ENCODE data around the gene ITPRIPL1.

Gene ITPRIPL1

DNA sequence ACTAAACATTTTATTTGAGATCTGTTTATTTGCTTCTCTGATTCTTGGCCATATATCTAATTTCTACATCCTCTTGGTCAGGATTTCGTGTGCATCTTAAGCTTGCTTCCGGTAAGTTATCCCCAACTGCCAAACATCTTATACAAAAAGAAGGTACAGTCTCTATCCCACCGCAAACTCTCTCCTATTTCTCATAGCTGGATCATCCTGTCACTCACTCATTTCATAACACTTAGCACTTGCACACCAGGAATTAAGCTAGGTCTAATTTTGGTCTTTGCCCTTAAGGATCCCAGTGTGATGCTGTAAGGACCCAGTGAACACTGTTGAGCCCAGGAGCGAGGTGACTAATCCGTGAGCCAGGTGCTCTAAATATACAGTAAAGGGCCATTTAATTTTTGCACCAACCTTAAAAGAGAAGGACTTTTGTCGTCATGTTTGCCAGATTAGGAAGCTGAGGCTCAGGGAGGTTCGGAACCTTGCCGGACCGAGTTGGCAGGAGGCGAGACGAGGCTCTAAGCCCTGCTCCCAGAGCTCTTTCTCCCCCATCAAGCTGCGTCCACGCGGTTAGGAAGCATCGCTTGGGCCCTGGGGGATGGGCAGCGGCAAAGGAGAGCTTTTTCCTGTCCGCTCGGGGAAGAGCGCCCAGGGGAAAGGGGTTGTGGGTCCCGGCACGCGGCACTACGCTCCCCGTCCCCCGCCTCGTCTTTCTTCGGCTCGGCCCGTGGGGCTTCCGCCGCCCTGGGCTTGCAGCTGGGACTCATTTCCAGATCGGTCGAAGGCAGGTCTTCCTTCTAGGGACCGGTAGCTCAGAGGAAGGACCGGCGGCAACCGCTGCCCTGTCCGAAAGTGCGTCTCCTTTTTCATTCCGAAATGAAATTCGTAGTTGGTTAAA is 4.1 kb upstream of the ITPRIPL1 start:
- no peak for DNase-seq (ENCODE audit: low read depth)

DNA sequence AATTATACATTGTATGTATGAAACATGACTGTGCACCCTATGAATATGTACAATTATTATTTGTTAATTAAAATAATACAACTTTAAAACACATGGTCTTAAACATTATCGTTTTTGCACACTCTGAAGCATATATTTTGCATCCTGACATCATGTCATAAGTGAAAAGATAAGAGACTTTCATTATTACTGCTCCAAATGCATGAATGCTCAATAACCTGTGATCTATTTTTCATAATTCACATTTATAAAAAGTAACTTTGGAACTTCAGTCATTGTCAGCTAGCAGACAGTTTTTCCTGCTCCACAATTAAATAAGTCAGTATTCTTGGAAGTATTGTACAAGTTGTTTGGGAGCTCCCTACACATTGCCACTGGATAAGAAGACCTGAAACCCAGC is 1.3 kb upstream of the ITPRIPL1 start:
- DNase-seq (ENCODE audit: low read depth) = no peak

DNA sequence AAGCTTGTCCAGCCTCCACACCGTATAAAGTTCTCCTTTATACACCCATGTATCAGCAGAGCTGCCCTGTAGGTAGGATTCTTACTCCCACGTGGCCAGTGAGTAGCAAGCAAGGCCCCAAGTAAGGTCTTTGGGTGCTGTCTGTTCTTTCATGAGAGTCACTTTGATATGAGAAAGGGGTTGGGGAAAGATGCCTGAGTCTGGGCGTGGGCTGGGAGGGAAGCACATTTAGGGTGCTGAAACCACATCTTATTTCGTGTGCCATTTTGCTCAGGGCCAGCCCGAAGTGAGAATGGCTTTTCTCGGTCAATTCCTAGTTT is 436 bp upstream of the ITPRIPL1 start:
- no peak for DNase-seq (ENCODE audit: low read depth)

DNA sequence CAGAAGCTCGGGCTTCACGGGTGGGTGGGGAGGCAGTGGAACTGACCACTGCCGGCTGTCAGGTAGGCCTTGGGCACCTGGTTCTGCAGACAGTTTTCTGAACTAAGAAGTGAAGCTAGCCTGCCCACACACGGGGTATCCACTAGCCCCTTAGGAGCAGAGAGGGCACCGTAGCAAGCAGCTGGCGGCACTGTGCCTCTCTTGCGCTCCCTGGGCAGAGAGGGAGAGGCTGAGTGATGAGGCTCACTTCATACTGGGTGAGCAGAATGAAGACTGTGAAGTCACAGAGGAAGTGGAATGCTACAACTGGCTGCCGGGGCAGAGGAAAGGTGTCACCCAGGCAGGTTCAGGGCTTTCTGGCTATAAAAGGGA is 753 bp downstream of the ITPRIPL1 start:
- DNase-seq (ENCODE audit: low read depth) = peak; percentile 37

DNA sequence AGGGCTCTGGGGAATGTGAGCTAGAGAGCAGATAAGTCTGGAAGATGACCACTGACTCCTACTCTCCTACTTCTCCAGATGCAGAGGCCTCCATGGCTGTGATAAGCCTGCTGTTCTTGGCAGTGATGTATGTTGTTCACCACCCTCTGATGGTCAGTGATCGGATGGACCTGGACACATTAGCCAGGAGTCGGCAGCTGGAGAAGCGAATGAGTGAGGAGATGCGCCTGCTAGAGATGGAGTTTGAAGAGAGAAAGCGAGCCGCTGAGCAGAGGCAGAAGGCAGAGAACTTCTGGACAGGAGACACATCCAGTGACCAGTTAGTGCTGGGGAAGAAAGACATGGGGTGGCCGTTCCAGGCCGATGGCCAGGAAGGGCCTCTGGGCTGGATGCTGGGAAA is 1.4 kb downstream of the ITPRIPL1 start:
- no peak for DNase-seq (ENCODE audit: low read depth)

DNA sequence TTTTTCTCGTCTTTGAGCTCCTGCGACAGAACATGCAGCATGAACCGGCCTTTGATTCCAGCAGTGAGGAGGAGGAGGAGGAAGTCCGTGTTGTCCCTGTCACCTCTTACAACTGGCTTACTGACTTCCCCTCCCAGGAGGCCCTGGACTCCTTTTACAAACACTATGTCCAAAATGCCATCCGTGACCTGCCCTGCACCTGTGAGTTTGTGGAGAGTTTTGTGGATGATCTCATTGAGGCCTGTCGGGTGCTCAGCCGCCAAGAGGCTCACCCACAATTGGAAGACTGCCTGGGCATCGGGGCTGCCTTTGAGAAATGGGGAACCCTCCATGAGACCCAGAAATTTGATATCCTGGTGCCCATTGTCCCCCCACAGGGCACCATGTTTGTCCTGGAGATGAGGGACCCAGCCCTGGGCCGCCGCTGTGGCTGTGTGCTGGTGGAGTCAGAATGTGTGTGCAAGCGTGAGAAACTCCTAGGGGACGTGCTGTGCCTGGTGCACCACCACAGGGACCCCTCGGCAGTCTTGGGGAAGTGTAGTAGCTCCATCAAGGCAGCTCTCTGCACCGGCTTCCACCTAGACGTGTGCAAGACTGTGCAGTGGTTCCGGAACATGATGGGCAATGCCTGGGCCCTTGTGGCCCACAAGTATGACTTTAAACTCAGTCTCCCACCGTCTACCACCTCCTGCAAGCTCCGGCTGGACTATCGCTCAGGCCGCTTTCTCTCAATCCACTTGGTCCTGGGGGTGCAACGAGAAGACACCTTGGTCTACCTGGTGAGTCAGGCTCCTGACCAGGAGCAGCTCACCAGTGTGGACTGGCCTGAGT is 2.1 kb downstream of the ITPRIPL1 start:
- no peak for DNase-seq (ENCODE audit: low read depth)

DNA sequence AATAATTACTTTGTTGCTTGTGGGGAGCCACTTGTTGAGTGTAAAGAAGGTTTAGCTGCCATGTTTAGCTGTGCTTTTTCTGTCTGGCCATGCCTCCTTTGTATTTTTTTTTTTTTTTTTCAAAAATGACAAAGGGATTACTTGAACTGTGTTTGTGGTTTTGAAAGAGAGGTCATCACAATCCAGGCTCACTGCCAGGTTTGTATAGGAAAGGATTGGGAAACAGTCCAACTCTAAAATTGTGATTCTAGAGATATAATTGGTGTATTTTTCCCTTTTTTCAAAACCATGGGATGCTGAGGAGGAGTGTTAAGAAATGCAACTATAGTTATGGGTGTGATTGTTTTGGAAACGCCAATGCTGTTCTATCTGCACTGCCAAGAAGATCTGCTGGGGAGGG is 4.3 kb downstream of the ITPRIPL1 start:
- DNase-seq (ENCODE audit: low read depth) = no peak

DNA sequence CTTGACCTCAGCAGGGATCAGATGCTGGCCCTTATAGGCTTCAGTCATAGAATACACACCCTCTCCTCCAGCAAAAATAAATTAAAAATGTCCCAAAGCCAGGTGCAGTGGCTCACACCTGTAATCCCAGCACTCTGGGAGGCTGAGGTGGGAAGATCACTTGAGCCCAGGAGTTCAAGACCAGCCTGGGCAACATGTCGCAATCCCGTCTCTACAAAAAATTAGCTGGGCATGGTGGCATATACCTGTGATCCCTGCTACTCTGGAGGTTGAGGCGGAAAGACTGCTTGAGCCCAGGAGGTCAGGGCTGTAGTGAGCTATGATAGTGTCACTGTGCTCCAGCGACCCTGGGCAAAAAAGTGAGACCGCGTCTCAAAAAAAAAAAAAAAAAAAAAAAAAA is 4.8 kb downstream of the ITPRIPL1 start:
- no peak for DNase-seq (ENCODE audit: low read depth)

DNA sequence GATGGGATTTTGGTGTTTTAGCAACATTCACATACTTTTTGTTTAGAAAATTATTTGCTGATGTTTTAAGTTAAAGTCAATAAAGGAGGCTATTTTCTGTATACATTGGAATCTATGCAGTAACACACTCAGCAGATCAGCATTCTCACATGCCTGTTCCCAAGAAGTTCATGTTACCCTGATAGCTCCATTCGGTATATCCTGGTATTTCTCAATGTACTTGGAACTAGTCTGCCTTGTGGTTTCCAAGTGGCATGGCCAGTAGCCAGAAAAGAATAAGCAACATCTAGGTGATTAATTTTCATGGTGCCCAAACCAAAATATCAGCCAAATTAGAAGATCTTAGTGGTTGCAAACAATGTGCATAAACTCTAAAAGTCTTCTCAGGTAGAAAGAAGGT is 5.3 kb downstream of the ITPRIPL1 start:
- DNase-seq (ENCODE audit: low read depth) = no peak

DNA sequence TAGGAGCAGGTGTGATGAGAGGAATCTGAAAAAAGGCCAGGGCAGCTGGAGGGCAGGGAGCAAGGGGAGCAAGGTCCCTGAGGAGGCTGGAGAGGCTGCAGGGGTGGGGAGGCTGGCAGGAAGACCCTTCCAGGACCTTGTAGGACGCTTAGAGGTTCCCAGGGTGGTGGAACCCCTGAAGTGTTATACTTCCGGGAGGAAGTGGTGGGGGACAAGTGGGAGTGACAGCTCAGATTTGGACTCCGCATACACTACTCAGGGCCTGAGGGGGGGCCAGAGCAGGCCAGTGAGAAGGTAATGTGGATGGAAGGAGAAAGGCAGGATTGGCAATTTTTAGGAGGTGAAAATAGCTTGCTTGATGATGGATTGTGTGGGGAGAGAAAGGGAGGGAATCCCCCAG is 8.6 kb downstream of the ITPRIPL1 start:
- no peak for DNase-seq (ENCODE audit: low read depth)

DNA sequence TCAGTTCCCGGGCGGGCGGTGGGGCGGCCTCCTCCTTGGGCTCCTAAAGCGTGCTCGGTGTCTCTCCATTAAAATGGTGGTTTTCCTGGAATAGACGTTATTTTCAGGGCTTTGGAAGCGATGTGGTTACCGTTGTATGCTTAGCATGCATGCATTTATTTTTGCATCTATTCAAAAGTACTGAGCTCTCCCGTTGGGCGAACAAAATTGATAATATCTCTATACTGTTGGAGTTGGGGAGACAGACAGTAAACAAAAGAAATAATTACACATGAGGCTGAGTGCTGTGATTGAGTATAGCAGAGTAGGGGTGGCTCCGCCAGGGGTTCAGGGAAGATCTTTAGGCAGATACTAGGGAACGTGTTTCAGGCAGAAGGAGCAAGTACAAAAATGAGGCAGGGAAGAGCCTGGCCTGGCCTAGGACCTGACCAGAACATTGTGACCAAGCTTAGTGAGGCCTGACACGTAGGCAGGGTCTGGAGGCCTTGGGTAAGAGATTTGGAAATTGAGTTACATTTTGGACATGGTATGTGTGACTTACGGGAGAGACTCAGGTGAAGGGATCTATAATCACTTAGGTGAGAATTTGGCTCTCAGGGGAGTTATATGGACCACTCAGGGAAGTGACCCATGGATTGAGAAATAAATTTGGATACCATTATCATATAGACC is 11.1 kb downstream of the ITPRIPL1 start:
- no peak for DNase-seq (ENCODE audit: low read depth)

DNA sequence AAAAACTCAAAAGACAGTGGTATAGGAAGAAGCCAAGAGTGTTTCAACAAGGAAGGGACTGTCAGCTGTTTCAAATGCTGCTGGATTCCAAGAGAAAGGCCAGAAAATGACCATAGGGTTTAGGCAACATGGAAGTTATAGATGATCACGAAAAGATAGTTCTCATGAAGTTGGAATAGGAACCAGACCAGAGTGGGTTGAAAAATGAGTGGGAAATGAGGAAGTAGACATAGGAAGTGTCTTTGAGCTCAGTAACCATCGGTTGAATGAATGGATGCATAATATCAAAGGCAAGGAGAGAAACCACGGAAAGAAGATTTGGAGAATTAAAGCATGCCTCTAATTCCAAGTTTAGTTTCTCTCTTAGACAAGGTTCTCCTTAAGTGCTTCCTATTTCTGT is 11.8 kb downstream of the ITPRIPL1 start:
- no peak for DNase-seq (ENCODE audit: low read depth)

DNA sequence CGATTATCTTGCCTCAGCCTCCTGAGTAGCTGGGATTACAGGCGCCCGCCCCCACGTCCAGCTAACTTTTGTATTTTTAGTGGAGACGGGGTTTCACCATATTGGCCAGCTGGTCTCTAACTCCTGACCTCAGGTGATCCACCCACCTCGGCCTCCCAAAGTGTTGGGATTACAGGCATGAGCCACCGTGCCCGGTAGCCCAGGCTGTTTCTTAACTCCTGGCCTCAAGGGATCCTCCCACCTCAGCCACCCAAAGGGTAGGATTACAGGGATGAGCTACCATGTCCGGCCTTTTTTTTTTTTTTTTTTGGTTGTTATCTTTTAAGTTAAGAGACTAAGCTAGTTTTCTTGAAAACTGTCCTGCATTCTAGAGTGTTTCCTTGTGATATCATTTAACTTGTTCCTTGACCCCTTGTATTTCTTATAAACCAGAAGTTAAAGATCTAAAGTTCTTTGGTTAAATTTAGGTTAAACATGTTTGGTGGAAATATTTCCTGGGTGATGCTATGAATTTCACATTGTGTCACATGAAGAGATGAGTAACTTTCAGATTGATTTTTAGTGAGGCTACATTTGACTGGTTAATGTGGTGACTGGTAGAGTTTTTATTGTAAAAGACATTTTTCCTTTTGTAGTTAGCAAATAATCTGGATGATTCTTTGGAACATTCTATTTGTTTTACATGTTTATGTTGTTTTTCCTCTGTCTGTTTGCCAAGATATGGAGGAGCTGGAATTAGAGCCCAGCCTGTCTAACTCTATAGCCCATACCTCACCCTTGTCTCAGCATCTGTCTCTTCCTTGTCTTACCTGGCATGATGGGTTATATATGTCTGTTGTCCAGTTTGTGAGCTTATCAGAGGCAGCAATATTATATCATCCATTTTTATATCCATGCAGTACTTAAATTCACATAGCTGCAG is 15.6 kb downstream of the ITPRIPL1 start:
- DNase-seq (ENCODE audit: low read depth) = no peak

DNA sequence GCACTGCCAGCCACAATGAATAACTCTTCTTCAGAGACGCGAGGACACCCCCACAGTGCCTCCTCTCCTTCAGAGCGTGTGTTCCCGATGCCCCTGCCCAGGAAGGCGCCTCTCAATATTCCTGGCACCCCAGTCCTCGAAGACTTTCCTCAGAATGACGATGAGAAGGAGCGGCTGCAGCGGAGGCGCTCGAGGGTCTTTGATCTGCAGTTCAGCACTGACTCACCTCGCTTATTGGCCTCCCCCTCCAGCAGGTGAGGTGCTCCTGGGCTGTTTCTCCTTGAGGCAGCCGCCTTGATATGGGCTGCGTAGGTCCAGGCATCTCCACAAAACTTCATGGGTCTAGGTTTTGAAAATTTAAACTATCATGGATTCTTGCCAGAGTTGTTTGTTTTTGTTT is 16.5 kb downstream of the ITPRIPL1 start:
- no peak for DNase-seq (ENCODE audit: low read depth)

DNA sequence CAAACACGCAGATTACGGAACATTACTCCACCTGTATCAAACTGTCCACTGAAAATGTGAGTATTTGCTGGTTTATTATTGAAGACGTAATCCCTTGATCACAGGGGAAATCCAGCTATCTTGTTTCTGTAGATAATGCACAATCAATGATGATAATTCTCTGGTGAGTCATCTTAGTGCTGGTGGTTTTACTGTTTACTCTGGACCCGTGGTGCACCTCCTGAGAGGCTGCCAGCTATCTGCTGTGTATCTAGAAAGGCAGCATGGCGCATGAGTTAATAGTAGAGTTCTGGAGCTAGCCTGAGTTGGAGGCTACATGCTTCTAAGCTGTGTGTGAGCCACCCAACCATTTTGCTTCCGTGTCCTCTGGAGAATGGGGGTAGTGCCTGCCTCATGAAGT is 17.0 kb downstream of the ITPRIPL1 start:
- peak; percentile 19 for DNase-seq (ENCODE audit: low read depth)

DNA sequence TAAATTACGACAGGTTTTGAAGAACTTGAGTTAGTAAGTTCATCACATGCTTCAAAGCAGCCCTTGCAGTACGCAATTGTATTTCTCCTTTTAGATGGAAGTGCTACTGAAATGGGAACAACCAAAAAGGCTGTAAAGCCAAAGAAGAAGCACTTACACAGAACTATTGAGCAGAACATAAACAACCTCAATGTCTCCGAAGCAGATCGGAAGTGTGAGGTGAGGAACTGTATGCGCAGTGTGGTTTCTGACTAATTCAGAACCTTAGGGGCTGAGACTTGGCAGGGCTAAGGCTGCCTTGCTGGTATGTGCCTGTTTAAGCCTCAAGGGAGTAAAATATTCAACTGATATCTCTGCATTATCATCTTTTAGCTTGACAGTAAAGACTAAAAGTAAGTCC is 18.9 kb downstream of the ITPRIPL1 start:
- no peak for DNase-seq (ENCODE audit: low read depth)

DNA sequence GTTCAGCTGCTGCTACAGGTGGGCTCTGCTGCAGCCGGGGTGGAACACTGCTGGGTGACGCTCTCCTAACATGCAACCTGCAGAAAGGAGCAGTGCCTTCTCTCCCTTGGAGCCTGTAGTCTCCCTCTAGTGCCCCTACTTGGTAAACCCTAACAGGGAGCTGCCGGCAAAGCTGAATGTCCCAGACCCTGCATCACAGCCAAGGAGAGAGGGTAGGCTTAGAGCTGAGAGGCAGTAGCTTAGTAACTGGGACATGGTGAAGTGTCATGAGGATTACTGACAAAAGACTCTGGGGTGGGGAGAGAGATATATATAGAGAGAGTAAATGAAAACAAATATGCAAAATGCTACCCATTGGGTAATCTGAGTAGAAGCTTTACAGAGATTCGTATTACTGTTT is 20.3 kb downstream of the ITPRIPL1 start:
- DNase-seq (ENCODE audit: low read depth) = no peak

DNA sequence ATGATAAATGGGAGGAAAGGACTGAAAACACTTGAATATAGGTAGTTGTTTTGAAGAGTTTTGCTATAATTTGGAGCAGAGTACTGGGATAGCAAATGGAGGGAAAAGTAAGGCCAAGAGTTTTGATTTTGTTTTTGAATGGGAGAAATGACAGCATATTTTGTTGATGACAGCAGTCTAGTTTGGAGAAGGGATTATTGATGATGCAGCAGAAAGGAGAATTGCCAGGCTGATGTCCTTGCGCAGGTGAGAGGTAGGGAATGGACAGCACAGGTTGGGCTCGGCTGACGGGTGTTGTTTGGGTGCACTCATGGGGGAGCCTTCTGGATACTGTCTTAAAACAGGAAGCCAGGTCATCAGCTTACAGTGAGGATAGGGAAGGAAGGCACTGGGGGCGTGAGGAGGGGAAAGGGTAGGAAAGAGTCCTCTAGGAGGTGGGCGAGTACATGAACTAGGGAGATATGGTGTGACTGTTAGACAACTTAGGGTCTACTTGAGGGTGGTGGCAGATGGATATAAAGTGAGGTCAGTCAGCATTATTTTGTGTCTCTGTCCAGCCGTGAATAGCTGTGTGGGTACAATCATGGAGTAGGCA is 20.8 kb downstream of the ITPRIPL1 start:
- DNase-seq (ENCODE audit: low read depth) = no peak

DNA sequence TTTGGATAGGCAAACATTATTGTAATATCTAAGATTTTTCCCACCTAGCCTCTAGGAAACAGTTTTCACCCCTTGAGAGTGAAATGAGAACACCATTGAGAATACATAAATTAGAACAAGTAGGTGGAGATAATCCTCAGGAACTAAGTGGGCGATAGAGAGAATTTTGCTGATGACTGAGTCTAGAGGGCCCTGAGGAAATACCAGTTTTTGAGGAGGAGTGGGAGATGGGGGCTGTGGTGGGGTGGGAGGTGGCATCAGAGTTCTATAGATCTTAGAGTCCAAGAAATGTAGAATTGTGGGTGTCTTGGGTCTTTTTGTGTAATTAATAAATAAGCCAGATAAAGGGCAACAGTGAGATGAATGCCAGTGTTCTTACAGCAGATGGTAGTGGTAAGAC is 22.3 kb downstream of the ITPRIPL1 start:
- no peak for DNase-seq (ENCODE audit: low read depth)

DNA sequence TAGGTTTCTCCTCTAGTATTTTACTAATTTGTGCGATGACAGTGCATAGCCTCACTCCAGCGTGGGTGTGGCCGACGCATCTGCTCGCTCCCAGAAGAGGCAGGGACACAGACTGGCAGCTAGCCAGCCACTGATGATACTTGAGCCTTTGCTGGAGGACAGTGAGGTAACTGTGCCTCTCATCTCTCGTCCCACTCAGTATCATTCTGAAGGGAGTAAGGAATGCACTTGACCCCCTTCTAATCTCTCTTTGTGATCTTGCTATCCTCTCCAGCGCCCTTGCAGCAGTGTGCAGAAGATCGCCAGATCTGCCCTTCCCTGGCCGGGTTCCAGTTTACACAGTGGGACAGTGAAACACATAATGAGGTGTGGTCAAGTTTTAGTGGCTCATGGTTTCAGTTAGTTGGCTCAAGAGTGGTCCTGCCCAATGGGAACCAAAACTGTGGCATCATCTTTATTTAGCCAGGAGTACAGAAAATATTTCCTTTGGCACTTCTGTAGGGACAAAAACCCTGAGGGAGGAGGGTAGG is 28.0 kb downstream of the ITPRIPL1 start:
- no peak for DNase-seq (ENCODE audit: low read depth)

DNA sequence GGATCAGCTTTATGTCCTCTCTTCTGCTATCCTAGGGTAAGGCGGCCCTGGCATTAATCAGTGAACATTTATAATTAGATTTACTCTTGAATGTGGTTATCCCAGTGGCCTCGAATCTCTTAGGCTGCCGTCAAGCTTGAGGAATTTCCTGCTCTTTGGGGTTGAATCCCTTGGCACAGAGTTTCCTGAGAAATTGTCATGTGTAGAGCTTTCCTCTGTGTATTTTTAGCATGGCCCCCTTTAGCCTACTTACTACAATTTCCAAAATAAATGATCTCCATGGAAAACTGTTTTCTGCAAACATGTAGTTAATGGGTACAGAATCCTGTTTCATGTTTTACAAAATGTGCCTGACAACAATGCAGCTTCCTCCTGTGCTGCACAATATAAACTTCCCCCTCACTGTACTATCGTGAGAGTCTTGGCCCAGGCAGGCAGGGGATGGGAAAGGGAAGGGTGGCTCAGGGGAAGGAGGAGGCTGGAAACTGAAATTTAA is 28.5 kb downstream of the ITPRIPL1 start:
- DNase-seq (ENCODE audit: low read depth) = no peak

Data from activated T-cell treated with anti-CD3 and anti-CD28 coated beads for 1 hour (primary cell).